Posterior cingulate gyrus (tissue), 11 donors: Measurements from ENCODE around the gene PTPRQ.
A peak's percentile ranks its signal among the peaks of the same experiment; 100 is the strongest.
"Not testable (repeated sequence)": the region's sequence is repeated elsewhere in the genome, so short reads cannot be mapped to it uniquely, and the experiment has no call there.

ENCODE experiments used
- DNase-seq, 10 donors: peaks; one replicate each; pipeline versions ENCODE4 v3.0.0 to v3.0.0-alpha.2; 2020 to 2021; ENCODE audit warnings: mixed read lengths in 3 of 10
- intact Hi-C: fragments of 100-400 bp; cut with DNase I; formaldehyde crosslinking; loops from one replicate; pipeline ENCODE4 v1.15.1; 2023

The PTPRQ gene

GRCh38 chr12:80443974-80444666, at the start of gene PTPRQ:
Gene PTPRQ, plus strand, starts transcription at chr12:80444235. Its CDS starts 111 bp downstream, at chr12:80444346.
- intact Hi-C loops: no loop called here
- DNase-seq: no peak

DNA sequence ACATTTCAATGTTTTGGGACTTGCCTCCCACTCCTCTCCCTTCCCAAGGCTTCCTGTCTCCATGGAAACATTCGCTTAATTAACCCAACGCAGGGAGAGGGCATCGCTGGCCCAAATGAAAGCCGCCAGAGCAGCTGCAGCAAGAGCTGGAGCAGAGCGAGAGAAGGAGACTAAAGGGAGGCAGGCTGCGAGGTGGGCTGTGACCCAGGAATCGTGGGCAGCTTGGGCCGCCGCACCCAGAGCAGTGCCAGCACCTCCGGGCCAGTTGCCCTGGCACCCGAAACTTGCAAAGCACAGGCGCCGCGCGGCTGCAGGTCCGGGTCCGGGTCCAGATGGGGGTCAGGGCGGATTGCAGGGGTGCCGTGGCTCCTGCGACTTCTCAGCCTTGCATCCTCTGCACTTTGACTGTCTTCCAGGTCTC, 43.5 kb upstream of the PTPRQ start:
- DNase-seq: peak in 9 of 10 donors; percentile 27 to 86 (median 36)
- intact Hi-C loops: no loop called here

GRCh38 chr12:80401191-80401590, 42.8 kb upstream of the PTPRQ start:
- intact Hi-C loops: no loop called here
- no peak for DNase-seq

GRCh38 chr12:80404629-80405028, 39.4 kb upstream of the PTPRQ start:
- no peak for DNase-seq
- intact Hi-C loops: no loop called here

GRCh38 chr12:80406253-80406652, 37.8 kb upstream of the PTPRQ start:
- intact Hi-C loops: no loop called here
- no peak for DNase-seq

GRCh38 chr12:80411787-80412186, 32.2 kb upstream of the PTPRQ start:
- DNase-seq: no peak
- intact Hi-C loops: loop anchor here (2.0 kb wide), 1 partner anchor 353 kb away; no protein-coding TSS in a partner anchor

- DNase-seq: no peak
- intact Hi-C loops: loop anchor here (2.0 kb wide), 1 partner anchor 352 kb away; no protein-coding TSS in a partner anchor
Observed at GRCh38 chr12:80412343-80412953, 31.6 kb upstream of the PTPRQ start.

GRCh38 chr12:80413462-80413861, 30.6 kb upstream of the PTPRQ start:
- intact Hi-C loops: loop anchor here (2.0 kb wide), 1 partner anchor 351 kb away; no protein-coding TSS in a partner anchor
- DNase-seq: no peak

DNA sequence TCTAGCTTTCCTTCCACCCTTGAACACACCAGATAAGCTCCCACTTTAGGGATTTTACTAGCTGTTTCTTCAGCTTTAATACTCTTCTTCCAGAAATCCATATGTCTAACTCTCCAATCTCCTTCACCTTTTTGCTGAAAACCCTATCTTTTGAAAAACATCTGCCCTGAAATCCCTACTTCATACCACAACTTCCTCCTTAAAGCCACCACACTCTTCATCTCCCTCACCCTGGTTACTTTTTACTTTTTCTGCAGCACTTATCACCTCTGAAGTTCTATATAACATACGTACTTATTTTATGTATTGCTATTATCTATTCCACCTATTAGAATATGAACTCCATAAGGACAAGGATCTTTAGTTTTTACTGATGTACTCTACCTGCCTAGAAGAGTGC, 28.6 kb upstream of the PTPRQ start:
- intact Hi-C loops: no loop called here
- no peak for DNase-seq

DNA sequence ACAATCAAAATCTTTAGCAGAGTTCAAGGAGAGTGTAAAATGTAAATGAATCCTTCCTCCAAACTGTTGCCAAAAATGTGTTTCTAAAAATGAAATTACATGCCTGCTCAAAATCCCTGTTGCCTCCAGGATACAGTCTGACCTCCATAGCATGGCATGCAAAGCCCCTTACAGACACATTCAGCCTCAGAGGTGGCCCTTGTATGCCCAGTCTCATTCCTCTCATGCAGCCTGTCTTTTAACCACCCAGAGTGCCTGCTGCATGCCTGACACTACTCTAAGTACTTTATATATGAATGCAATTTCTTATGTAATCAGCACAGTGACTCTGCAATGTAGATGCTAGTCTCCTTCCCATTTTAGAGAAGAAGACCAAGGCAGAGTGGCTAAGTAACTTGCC, 24.4 kb upstream of the PTPRQ start:
- no peak for DNase-seq
- intact Hi-C loops: no loop called here

DNA sequence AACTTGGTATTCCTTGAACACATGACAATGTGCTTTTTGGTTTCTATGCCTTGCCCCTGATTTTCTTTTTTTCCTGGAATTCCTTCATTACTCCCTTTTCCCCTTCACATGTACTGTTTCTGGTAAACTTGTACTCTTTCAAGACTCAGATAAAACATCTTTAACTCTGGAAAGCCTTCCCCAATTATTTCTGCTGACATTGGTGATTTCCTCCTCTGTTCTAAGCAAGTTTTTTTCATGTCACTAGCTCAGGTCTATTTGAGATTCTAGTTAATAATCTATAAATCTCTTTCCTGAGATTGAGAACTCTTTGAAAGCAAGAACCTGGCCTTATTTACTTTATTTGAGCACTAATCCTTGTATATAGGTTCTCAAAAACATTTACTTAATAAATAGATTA, 24.0 kb upstream of the PTPRQ start:
- intact Hi-C loops: no loop called here
- no peak for DNase-seq

DNA sequence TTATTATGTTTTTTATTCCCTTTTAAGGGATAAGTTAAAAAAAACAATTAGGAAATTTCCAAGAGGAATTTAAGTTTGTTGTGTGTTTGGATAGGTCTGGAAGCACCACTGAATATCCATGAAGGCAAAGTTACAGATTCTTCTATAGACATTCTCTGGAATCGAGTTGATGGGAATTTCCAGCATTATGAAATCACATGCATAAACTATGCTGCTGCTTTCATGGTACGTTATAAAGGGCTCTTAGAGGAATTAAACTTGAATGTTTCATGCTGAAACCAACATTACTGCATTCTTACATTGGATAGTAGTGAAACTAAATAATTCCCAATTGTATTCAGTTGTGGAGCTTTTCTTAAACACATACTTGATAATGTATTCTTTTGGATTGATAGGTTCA, 21.5 kb upstream of the PTPRQ start:
- intact Hi-C loops: no loop called here
- DNase-seq: no peak

GRCh38 chr12:80432061-80432460, 12.0 kb upstream of the PTPRQ start:
- DNase-seq: no peak
- intact Hi-C loops: no loop called here

DNA sequence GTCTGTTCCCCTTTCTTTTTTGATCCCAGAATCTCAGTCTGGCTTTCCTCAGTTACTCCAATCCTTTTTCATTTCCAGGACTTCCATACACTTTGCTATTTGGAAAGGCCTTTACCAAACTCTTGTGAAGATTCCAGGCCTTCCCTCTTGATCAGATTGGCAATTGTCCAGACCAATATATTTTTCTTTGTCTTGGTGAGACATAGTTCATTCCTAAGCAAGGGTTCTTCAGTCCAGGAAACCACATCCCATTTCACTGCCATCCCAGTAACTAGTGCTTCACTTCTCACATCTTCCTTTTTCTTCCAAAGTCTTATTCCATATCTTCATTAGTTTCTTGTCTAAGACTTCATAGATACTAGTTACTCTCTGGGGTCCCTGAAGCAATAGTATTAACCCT, 2.1 kb upstream of the PTPRQ start:
- intact Hi-C loops: no loop called here

DNA sequence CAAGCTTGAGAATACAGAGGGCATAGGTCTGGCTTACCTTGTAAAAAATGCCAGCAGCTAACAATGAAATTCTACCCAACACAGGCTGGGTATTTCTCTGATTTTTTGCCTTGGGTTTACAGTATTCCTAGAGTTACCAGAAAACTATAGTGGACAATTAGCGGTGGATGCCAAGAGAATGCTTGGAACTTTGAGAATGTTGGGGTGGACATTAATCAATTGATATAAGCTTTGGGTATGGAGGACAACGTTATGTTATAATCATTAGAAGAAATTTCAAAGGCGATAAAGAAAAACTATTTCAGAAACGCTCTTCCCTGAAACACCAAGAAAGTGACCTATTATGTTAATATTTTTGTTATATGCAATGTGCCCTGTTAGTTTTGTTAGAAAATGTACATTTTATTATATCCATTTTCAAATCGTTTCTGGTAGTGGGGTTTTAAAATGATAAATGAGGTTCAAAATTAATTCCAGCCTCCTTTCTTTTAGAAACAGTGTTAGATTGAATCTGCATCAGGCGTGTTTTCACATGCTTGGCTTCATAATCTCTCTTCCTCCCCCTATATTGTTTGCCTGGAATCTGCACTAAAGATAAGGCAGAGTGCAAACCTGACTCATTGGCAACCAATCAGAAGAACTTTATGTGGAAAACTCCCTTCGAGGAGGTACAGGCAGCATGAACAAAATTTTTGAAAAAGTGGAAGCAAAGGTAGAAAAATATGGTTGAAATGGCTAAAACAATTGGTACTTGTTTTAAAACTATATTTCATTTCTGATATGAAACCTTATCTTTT, 1.4 kb upstream of the PTPRQ start:
- intact Hi-C loops: no loop called here
- DNase-seq: no peak

More for the DNA sequence above, 2.1 kb upstream of the PTPRQ start:
- DNase-seq: no peak

DNA sequence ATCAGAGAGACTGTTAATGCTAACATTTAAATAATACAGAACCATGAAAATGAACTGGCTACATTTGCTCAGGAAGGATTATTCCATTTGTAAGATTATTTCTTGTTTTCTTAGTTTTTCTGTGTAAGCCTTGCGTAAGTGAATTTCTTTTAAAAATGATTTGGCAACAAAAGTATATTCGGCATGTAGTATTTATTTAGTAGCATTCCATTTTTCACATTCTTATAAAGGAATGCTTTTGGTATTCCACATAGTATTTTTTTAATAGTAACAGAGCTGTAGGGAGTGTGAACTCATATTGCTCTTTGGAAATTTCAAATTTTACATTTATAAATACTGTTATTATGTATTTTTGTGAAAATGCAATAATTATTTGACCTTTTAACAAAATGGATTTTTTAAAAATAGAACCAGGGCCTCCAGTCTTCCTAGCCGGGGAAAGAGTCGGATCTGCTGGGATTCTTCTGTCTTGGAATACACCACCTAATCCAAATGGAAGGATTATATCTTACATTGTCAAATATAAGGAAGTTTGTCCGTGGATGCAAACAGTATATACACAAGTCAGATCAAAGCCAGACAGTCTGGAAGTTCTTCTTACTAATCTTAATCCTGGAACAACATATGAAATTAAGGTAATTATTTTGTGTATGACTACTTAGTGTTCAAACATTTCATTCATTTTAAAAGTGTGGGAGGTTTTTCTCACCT, 1.2 kb downstream of the PTPRQ start:
- DNase-seq: no peak
- intact Hi-C loops: no loop called here

DNA sequence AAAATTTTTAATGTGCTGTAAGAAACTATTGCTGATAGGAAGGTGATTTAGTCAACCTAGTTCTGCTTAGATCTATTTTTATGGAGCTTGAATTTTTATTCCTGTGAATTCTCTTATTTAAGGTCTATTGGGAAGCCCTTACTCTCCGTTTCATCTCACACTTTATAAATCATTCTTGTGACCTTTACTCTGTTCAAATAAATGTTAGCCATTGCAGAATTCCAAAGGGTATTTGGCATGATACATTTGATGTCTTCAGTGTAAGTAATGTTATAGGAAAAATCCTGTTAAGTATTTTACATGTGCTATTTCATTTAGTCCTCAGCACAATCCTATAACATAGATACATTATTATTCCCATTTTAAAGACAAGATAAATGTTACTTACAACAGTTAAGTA, 12.5 kb downstream of the PTPRQ start:
- intact Hi-C loops: no loop called here
- DNase-seq: no peak

DNA sequence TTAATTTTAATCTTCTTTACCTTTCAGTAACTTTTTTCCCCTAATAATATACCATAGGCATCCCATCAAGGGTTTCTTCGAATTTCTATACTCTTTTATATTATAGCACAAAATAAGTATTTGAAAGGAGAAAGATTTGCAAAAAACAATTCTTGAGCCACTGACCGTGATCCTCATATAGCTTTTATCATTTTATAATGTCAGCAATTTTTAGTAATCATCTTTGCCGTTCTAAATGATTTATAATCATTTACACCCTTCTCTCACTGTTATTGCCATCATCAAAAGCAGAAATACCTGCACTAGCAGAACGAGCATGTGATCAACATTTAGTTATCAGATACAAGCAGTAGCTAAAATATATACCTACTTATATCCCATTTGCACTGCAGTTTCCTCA, 16.9 kb downstream of the PTPRQ start:
- intact Hi-C loops: no loop called here

GRCh38 chr12:80461851-80462250, 17.8 kb downstream of the PTPRQ start:
- DNase-seq: peak in 2 of 10 donors; percentile 68 to 69
- intact Hi-C loops: not testable (repeated sequence)

More for the DNA sequence above, 16.9 kb downstream of the PTPRQ start:
- DNase-seq: no peak

- DNase-seq: no peak
- intact Hi-C loops: loop anchor here (10.0 kb wide), 1 partner anchor 295 kb away; no protein-coding TSS in a partner anchor
Observed at GRCh38 chr12:80469681-80470080, 25.6 kb downstream of the PTPRQ start.

DNA sequence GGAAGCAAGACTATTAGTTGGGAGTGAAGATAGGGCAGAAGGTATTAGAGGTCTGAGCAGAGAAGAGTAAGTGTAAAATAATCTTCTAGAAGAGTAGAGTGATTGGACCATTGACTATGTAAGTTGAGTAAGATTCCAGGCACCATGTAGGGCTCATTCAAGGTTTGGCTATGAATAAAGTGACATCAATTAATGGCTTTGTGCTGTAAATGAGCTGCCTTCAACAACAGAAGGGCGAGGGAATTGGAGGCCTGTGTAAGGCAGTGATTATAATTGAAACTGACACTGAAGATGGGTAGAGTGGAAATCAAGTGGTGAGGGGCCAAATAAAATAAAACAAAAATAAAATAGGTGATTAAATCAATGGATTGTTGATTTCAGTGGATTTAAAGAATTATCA, 26.4 kb downstream of the PTPRQ start:
- DNase-seq: no peak
- intact Hi-C loops: loop anchor here (10.0 kb wide), 1 partner anchor 294 kb away; no protein-coding TSS in a partner anchor
